HCT116 (cell line): Measurements from ENCODE around the gene SETX. TPM values are rescaled to one million over a fixed set of nuclear protein-coding genes. Genes with fewer than 3 reads are reported as not detected.

Source experiments
- ATAC-seq: fragments of 200-7000 bp; cut with Tn5 transposase; 2 replicates; pipeline ENCODE4 v1.9.1; 2020; ENCODE audit warnings: mild to moderate bottlenecking, moderate library complexity
- BruUV-seq: library from RNA; stranded (reverse); fragments of 400-500 nt; replicated peaks from 2 replicates; lab custom pipeline; 2021; lab: Mats Ljungman, UMichigan
- CTCF ChIA-PET: fragments of 300-600 bp; sonication (Branson Sonifier 250); formaldehyde crosslinking; loops from one replicate; lab custom pipeline; 2021; ENCODE audit warnings: antibody characterized with exemption; lab: Charles Lee
- POLR2A ChIA-PET: fragments of 300-600, 350-600 bp; sonication (Branson Sonifier 250); formaldehyde crosslinking; loops from one replicate; lab custom pipeline; 2021; ENCODE audit warnings: antibody characterized with exemption; lab: Charles Lee
- RAD21 ChIA-PET, 2 experiments: fragments of 300-600 bp; sonication (Branson Sonifier 250); formaldehyde crosslinking; loops; one replicate each; lab custom pipeline; 2023; ENCODE audit warnings: low total read pairs in 2 of 2; ENCODE audit not compliant: uncharacterized antibody in 2 of 2, unreplicated experiment in 2 of 2, low non-redundant PET in 1 of 2; lab: Charles Lee
- DNase-seq: peaks from one replicate; pipeline ENCODE4 v3.0.0-alpha.2; 2010; ENCODE audit warnings: low read depth, low spot score
- H2AFZ ChIP-seq: fragments of 200-600 bp; shearing (Covaris generic), sonication (generic); 2 replicates; pipeline ENCODE4 v1.6.1; 2017; ENCODE audit warnings: low read depth, mixed run types, mixed read lengths, antibody characterized with exemption, low read length; ENCODE audit not compliant: poor library complexity, severe bottlenecking
- H3K27ac ChIP-seq: 2 replicates; pipeline ENCODE4 v1.5.1; 2012; ENCODE audit warnings: low read depth, low read length
- H3K27me3 ChIP-seq: fragments of 200-600 bp; sonication (generic); 2 replicates; pipeline ENCODE4 v1.6.1; 2016; ENCODE audit warnings: mixed run types, low read length, mixed read lengths; ENCODE audit not compliant: insufficient read depth
- H3K36me3 ChIP-seq, 2 experiments: fragments of 200-500 bp in 1 of 2; fragments of 200-600 bp in 1 of 2; sonication (Bioruptor generic) in 1 of 2; sonication (generic) in 1 of 2; 2 replicates each; pipeline versions ENCODE4 v1.5.1 to v1.6.1; 2014 to 2016; ENCODE audit warnings: low read length in 2 of 2, inconsistent platforms in 1 of 2, mixed read lengths in 1 of 2, mixed run types in 1 of 2; ENCODE audit not compliant: insufficient read depth in 2 of 2, control insufficient read depth in 1 of 2
- H3K4me1 ChIP-seq, 2 experiments: fragments of 200-600 bp in 1 of 2; sonication (generic) in 1 of 2; 2 replicates each; pipeline versions ENCODE4 v1.5.1 to v1.6.1; 2012 to 2017; ENCODE audit warnings: low read length in 2 of 2, inconsistent platforms in 1 of 2, mild to moderate bottlenecking in 1 of 2, mixed read lengths in 1 of 2, mixed run types in 1 of 2, moderate library complexity in 1 of 2; ENCODE audit not compliant: insufficient read depth in 2 of 2, control insufficient read depth in 1 of 2
- H3K4me2 ChIP-seq: fragments of 200-600 bp; sonication (generic); 2 replicates; pipeline ENCODE4 v1.6.1; 2017; ENCODE audit warnings: mixed run types, low read length, mixed read lengths
- H3K4me3 ChIP-seq, 2 experiments: fragments of 200-600 bp in 1 of 2; sonication (generic) in 1 of 2; replicated peaks in 1 of 2; 2 replicates each; pipeline ENCODE4 v1.5.1; 2011 to 2016; ENCODE audit warnings: low read length in 2 of 2, control low read depth in 1 of 2, low read depth in 1 of 2, mild to moderate bottlenecking in 1 of 2, mixed read lengths in 1 of 2, mixed run types in 1 of 2
- H3K79me2 ChIP-seq: fragments of 200-600 bp; sonication (generic); 2 replicates; pipeline ENCODE4 v1.6.1; 2017; ENCODE audit warnings: mild to moderate bottlenecking, mixed run types, low read length, moderate library complexity, mixed read lengths; ENCODE audit not compliant: insufficient read depth
- H3K9ac ChIP-seq: fragments of 200-600 bp; sonication (generic); 2 replicates; pipeline ENCODE4 v1.6.1; 2016; ENCODE audit warnings: low read length, mixed read lengths
- H3K9me2 ChIP-seq: fragments of 200-600 bp; sonication (generic), shearing (Covaris generic); 2 replicates; pipeline ENCODE4 v1.6.1; 2017; ENCODE audit warnings: mixed run types, mild to moderate bottlenecking, moderate library complexity; ENCODE audit not compliant: insufficient read depth
- H3K9me3 ChIP-seq, 2 experiments: fragments of 200-500 bp in 1 of 2; fragments of 200-600 bp in 1 of 2; sonication (Bioruptor generic) in 1 of 2; sonication (generic) in 1 of 2; 2 replicates each; pipeline ENCODE4 v1.6.1; 2014 to 2017; ENCODE audit warnings: low read length in 2 of 2, mixed read lengths in 2 of 2, inconsistent platforms in 1 of 2, low read depth in 1 of 2, mild to moderate bottlenecking in 1 of 2, mixed run types in 1 of 2, moderate library complexity in 1 of 2; ENCODE audit not compliant: control insufficient read depth in 1 of 2, insufficient read depth in 1 of 2
- H4K20me1 ChIP-seq: fragments of 200-600 bp; sonication (generic), shearing (Covaris generic); 2 replicates; pipeline ENCODE4 v1.6.1; 2017; ENCODE audit warnings: mixed run types, mild to moderate bottlenecking, moderate library complexity; ENCODE audit not compliant: insufficient read depth
- CBX3 ChIP-seq: IDR thresholded peaks from 2 replicates; pipeline ENCODE4 v1.6.1; 2012; ENCODE audit warnings: low read depth
- CTCF ChIP-seq, 3 experiments: fragments of 200-600 bp in 1 of 3; sonication (generic) in 1 of 3; IDR thresholded peaks in 2 of 3; conservative IDR thresholded peaks in 1 of 3; 2 replicates each; pipeline ENCODE4 v1.5.1; 2012 to 2017; ENCODE audit warnings: low read depth in 2 of 3, low read length in 2 of 3, antibody characterized with exemption in 1 of 3, borderline replicate concordance in 1 of 3, control low read depth in 1 of 3, mild to moderate bottlenecking in 1 of 3, mixed read lengths in 1 of 3, mixed run types in 1 of 3, moderate library complexity in 1 of 3; ENCODE audit not compliant: insufficient read depth in 1 of 3
- EGR1 ChIP-seq: IDR thresholded peaks from 2 replicates; pipeline ENCODE4 v1.6.1; 2012; ENCODE audit warnings: low read depth
- ELF1 ChIP-seq: IDR thresholded peaks from 2 replicates; pipeline ENCODE4 v1.6.1; 2012; ENCODE audit warnings: low read depth, borderline replicate concordance
- EZH2 ChIP-seq: fragments of 200-600 bp; sonication (generic); IDR thresholded peaks from 2 replicates; pipeline ENCODE4 v1.6.1; 2017; ENCODE audit warnings: antibody characterized with exemption, mixed run types
- EZH2phosphoT487 ChIP-seq: fragments of 200-600 bp; IDR thresholded peaks from 2 replicates; pipeline ENCODE4 v1.6.1; 2018; ENCODE audit warnings: antibody characterized with exemption, borderline replicate concordance
- JUND ChIP-seq: IDR thresholded peaks from 2 replicates; pipeline ENCODE4 v1.6.1; 2012
- POLR2A ChIP-seq: IDR thresholded peaks from 2 replicates; pipeline ENCODE4 v1.7.0; 2011; ENCODE audit warnings: borderline replicate concordance; ENCODE audit not compliant: insufficient read depth, insufficient read length; ENCODE audit errors: extremely low read depth
- POLR2AphosphoS5 ChIP-seq: IDR thresholded peaks from 2 replicates; pipeline ENCODE4 v1.6.1; 2011; ENCODE audit warnings: mild to moderate bottlenecking, low read depth, low read length, moderate library complexity
- RAD21 ChIP-seq: IDR thresholded peaks from 2 replicates; pipeline ENCODE4 v1.6.1; 2012; ENCODE audit warnings: low read depth, mild to moderate bottlenecking
- REST ChIP-seq: IDR thresholded peaks from 2 replicates; pipeline ENCODE4 v1.6.1; 2012; ENCODE audit warnings: low read depth
- SIN3A ChIP-seq: IDR thresholded peaks from 2 replicates; pipeline ENCODE4 v1.6.1; 2012; ENCODE audit warnings: low read depth
- SP1 ChIP-seq: IDR thresholded peaks from 2 replicates; pipeline ENCODE4 v1.6.1; 2012; ENCODE audit warnings: low read depth
- SRF ChIP-seq: IDR thresholded peaks from 2 replicates; pipeline ENCODE4 v1.6.1; 2012; ENCODE audit warnings: low read depth
- TCF7L2 ChIP-seq: IDR thresholded peaks from 2 replicates; pipeline ENCODE4 v1.7.0; 2011; ENCODE audit warnings: borderline replicate concordance, inconsistent platforms; ENCODE audit not compliant: insufficient read depth, insufficient read length; ENCODE audit errors: extremely low read depth
- YY1 ChIP-seq: IDR thresholded peaks from 2 replicates; pipeline ENCODE4 v1.6.1; 2011; ENCODE audit warnings: low read length, low read depth, moderate library complexity, mild to moderate bottlenecking; ENCODE audit not compliant: insufficient replicate concordance; ENCODE audit errors: extremely low read depth
- ZBTB33 ChIP-seq: IDR thresholded peaks from 2 replicates; pipeline ENCODE4 v1.6.1; 2011; ENCODE audit warnings: mild to moderate bottlenecking, low read length, moderate library complexity; ENCODE audit not compliant: insufficient replicate concordance; ENCODE audit errors: extremely low read depth
- ZFX ChIP-seq: fragments of 450-650 bp; IDR thresholded peaks from 2 replicates; pipeline ENCODE4 v1.6.1; 2017
- ZNF274 ChIP-seq: fragments of 200-500 bp; sonication (Bioruptor generic); IDR thresholded peaks from 2 replicates; pipeline ENCODE4 v1.6.1; 2014; ENCODE audit warnings: mild to moderate bottlenecking, low read depth, low read length, inconsistent platforms
- intact Hi-C: fragments of 100-400 bp; cut with micrococcal nuclease; formaldehyde crosslinking; loops from 2 replicates; pipeline ENCODE4 v1.10.0; 2022
- total RNA-seq: library from RNA; stranded (reverse); gene quantifications from one replicate; pipeline ENCODE4 v1.2.1, GENCODE V29; 2021; ENCODE audit not compliant: unreplicated experiment

SETX gene
- total RNA-seq, 1 experiment from 2014 or later, result 38.5 TPM

GRCh38 chr9:132324425-132324824 is 30.4 kb downstream of the SETX start (continued):
- TF ChIP-seq RAD21, result no peak

GRCh38 chr9:132319421-132320110 is 35.2 kb downstream of the SETX start:
- Histone ChIP-seq H3K9me3 (no peaks in the 10 kb centered on the region), H3K27ac (no peak overlapping the region), H3K36me3 (peaks cover 20 to 21% of the 10 kb centered on the region in 2 experiments), H3K9ac (no peak overlapping the region), H4K20me1 (no peaks in the 10 kb centered on the region; the same call in 1 of the 2 replicates), H3K4me3 (no peak overlapping the region), H3K4me2 (no peak overlapping the region), H3K27me3 (no peaks in the 10 kb centered on the region), H2AFZ (no peak overlapping the region), H3K79me2 (peaks cover 71% of the 10 kb centered on the region), H3K4me1 (no peaks in the 10 kb centered on the region), H3K9me2 (no peaks in the 10 kb centered on the region)
- DNase-seq, result no peak
- intact Hi-C loops, result no loop called here
- no TSS peak for BruUV-seq
- ChIA-PET RAD21 (no interaction called here), CTCF (no interaction called here), POLR2A (no interaction called here)
- ATAC-seq, result no peak
- no peak for TF ChIP-seq CBX3
- TF ChIP-seq SP1, result no peak
- TF ChIP-seq POLR2AphosphoS5, result no peak
- TF ChIP-seq EGR1, result no peak
- TF ChIP-seq SRF, result no peak
- TF ChIP-seq CTCF (IDR thresholded peaks at IDR 0.05 in 2 of 3, conservative IDR thresholded peaks at IDR 0.05 in 1 of 3; ENCODE audit: borderline replicate concordance in 1 of 3, insufficient read depth in 1 of 3, low read depth in 2 of 3, low read length in 2 of 3), result no peak
- no peak for TF ChIP-seq JUND
- TF ChIP-seq POLR2A, result no peak
- TF ChIP-seq ELF1, result no peak
- no peak for TF ChIP-seq ZNF274
- TF ChIP-seq ZBTB33, result no peak
- TF ChIP-seq ZFX, result no peak
- no peak for TF ChIP-seq TCF7L2
- no peak for TF ChIP-seq EZH2
- TF ChIP-seq YY1, result no peak
- TF ChIP-seq SIN3A, result no peak
- TF ChIP-seq REST, result no peak
- TF ChIP-seq EZH2phosphoT487, result no peak
